Stimulated activated CD8-positive, alpha-beta memory T cell treated with anti-CD3 and anti-CD28 coated beads, Interleukin-12 subunit alpha, Interleukin-12 subunit beta, amount 100 ng/mL, for 24 hours (primary cell): Measurements from ENCODE around the gene RPL28.

Source experiments
- DNase-seq: peaks from one replicate; pipeline ENCODE4 v3.0.0-alpha.2; 2020; ENCODE audit errors: extremely low read depth

The RPL28 gene

GRCh38 chr19:55353356-55353802 lies 32.4 kb upstream of the RPL28 start:
- no peak for DNase-seq

DNA sequence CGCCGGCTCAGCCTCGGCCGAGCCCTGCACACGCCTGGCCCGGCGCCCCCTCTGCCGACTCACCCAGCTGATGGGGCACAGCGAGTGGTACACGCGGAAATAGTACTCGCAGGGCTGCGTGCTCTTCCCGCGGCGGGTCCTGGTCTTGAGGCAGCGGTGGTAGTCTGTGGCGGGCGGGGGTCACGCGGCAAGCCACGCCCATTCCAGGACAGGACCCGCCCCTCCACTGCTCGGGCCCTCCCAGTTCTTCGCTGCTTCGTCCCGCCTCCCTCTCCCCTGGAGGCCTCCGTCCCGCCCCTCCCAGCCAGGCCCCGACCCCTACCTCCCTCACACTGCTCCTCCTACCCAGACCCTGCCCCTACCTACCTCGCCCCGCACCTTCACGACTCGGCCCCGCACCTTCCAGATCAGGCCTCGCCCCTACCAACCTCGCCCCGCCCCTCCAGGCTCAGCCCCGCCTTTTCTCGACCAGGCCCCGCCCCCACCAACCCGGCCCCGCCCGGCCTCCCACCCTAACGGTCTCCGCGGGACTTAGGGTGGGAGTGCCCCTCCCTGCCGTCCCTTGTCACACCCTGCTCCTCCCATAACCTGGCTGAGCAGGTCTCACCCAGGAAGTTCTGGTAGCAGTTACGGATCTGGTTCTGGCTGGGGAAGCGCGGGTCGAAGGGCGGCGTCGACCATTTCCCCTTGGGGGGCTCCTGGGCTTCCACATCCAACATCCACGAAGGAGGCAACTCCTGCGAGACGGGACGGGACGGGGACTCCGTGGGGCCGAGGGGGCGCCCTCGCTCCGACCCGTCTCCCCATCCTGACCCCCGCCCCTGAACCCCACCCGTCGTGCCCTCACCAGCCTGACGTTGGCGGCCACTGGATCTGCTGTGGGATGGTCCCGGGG lies 31.7 kb upstream of the RPL28 start:
- no peak for DNase-seq

DNA sequence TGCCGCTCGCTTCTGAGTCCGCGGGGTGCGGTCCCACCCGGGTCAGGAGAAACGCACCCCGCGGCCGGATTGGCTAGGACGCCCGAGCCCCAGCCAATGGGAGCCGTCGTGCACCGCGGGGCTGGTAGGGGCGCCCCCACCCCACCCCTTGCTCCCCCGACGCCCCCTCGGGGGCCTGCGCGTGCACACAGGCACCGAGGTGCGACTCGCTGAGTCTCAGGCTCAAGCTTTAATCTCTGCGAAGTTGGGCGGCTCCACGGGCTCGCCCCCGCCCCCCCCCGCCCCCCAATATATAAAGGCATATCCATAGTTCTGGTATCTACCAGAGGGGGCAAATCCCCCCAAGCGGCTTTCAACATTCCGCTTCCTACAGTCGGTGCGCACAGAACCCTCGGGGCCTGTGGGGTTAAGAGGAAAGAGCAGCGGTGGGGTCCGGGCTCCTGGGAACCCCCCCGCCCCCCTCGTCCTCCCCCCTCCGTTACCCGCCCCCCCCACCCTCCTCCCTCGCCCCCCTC lies 31.0 kb upstream of the RPL28 start, which contains the start of gene COX6B2:
TSS of gene COX6B2 (minus strand) at position 22 of the 515 bp plus-strand sequence. CDS start 198 bp downstream, outside the sequence.
- no peak for DNase-seq

DNA sequence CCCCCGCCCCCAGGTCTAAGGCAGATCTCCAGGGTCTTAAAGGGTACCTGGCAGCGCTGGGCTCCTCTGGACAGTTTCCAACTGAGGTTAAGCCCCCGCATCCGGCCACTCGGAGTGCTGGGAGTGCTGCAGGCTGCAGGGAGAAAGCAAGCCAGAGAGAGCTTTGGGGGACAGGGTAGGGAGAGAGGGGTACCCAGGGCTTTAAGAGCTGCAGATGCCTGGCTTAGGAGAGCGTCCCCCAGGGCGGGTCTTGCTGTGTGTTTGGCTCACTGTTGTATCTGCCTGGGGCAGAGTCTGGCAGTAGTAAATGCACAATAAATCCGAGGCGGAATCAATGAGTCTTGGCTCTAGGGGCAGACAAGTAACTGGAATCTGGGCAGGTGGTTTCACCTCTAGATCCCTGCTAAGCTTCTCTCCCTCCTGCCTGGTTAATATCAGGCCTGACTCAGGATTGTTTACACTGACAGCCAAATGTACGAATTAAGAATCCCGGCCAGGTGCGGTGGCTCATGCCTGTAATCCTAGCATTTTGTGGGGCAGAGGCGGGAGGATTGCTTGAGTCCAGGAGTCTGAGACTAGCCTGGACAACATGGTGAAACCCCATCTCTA lies 30.4 kb upstream of the RPL28 start:
- no peak for DNase-seq

DNA sequence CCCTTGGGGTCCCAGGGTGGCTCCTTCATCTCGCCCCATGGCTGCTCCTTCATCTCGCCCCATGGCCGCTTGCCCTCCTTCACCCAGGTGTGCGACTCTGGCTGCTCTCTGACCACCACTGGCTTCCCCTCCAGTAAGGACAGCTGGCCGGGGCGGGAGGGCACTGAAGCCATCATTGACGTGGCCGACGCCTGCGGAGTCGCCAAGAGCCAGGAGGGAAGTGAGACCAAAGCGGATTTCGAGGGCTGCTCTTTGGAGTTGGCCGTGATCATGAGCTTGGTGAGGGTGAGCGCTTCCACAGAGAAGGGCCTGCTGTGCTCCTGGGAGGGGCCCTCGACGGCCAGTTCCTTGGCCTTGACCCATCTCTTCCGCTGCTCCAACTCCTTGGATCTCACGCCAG lies 27.2 kb upstream of the RPL28 start:
- DNase-seq = no peak

DNA sequence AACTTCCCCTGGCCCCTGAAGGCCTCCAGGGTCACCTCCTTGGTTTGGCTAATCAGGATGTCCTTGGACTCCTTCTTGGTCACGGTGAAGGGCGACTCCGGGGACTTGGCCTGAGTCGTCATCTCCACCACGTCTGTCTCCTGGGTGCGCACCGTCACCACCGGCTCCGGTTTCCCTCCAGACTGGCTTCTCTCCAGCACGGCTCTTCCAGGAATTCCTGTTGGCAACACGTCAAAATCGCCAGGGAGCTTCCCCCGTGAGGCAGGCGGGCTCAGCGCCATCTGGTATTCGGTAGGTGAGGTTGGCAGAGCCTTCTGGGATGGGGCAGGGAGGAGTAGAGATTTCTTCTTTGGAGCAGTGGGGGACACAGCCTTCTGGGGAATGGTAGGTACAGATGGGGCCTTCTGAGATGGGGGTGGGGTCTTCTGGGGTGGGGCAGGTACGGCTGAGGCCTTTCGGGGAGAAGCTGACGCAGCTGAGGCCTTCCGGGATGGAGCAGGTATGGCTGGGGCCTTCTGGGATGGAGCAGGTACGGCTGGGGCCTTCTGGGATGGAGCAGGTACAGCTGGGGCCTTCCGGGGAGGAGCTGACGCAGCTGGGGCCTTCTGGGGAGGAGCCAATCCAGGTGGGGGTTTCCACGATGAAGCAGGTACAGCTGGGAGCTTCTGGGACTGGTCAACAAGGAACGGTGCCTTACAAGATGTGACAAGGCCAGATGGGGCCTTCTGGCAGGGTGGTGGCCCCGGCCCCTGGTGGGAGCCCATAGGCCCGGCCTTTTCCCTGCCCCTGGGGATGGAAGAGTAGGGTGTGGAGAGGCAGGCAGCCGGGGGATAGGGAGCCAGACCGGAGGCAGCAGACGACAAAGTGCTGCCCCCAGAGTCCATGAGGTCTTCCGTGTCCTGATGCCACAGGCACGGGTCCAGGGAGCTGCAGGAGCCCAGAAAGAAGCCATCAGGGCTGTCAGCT lies 26.5 kb upstream of the RPL28 start:
- no peak for DNase-seq

- no peak for DNase-seq
Observed at GRCh38 chr19:55360902-55361301, 24.8 kb upstream of the RPL28 start.

DNA sequence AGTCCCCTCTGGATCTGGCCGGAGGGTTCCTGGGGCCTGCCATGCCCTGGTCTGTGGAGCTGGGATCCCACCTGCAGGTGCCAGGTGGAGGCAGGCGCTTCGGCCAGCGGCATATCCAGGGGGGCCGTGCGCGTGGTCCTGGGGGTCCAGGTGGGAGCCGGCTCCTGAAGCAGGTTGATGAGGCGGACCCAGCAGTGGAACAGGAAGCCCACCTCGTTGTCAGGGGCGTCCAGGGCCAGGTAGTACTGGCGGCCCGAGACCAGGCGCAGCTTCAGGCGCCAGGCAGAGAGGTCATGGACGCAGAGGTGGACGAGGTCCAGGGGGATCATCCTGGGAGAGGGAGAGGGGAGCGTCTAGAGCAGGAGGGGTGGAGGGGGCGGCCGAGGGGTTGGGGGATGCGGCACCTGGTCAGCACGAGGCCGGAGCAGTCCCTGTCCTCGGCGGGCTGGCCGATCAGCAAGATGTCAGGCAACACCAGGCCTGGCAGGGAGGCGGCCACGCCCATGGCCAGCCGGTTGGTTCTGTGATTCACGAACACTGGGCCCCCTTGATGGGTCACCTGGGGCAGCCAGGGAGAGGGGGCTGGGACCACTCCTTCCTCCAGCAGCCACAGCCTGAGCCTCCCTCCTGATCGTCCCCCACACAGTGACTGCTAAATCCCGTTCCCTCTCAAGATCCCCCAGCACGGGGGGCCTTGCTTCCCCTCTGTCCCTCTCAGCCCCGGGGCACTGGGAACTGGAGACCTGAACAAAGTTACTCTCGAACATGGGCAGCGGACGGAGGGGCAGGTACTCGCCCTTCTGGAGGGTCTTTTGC lies 23.4 kb upstream of the RPL28 start:
- DNase-seq = no peak

- DNase-seq = no peak
Observed at GRCh38 chr19:55362990-55363716, 22.6 kb upstream of the RPL28 start, which contains the start of gene GARIN5B. Gene GARIN5B, minus strand, starts transcription at chr19:55363260. Its CDS starts 194 bp downstream, at chr19:55363066.

DNA sequence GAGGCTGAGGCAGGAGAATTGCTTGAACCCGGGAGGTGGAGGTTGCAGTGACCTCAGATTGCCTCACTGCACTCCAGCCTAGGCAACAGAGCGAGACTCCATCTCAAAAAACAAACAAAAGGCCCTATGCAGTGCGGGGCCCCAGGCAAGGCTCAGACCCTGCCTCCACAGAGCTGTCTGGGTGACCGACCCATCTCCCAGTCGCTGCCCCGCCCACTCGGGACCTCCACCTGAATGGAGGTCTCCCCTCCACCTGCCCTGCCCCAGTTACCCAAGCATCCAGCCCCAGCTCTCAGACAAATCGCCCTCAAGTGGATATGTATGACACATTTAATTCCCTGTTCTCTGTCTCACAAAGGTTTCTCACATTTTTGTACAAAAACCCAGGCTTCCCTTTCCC lies 20.5 kb upstream of the RPL28 start:
- DNase-seq = no peak

GRCh38 chr19:55365964-55366363 lies 19.8 kb upstream of the RPL28 start:
- DNase-seq = no peak

DNA sequence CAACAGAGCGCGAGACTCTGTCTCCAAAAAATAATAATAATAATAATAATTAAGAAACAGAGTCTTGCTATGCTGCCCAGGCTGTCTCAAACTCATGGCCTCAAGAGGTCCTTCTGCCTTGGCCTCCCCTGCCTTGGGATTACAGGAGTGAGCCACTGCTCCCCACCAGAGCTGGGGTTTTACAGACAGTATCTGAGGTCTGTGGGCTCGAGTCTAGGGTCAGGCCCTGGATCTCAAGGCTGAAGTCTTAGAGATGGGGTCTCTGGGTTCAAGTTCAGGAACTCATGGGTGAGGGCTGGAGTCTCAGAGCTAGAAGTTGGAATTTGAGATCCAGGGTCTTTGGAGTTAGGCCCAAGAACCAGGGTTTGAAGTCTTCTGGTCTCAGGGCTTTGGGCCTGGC lies 18.9 kb upstream of the RPL28 start:
- no peak for DNase-seq

DNA sequence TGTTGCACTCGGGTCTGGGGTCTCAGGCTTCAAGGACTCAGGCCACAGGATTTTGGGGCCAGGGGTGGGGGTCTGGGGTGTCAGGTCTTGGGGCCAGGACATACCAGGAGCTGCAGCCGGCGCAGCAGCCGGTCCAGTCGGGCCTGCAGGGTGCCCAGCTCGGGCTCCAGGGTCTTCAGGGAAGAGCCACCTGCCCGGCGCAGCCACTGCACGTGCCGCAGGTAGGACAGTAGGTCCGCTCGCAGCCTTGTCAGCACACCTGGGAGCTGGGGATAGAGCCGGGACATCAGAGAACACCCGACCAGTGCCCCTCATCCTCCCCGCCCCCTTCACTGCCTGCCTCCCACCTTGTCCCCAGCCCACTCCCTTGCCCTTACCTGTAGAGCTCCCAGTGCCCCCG lies 17.6 kb upstream of the RPL28 start:
- DNase-seq = no peak

DNA sequence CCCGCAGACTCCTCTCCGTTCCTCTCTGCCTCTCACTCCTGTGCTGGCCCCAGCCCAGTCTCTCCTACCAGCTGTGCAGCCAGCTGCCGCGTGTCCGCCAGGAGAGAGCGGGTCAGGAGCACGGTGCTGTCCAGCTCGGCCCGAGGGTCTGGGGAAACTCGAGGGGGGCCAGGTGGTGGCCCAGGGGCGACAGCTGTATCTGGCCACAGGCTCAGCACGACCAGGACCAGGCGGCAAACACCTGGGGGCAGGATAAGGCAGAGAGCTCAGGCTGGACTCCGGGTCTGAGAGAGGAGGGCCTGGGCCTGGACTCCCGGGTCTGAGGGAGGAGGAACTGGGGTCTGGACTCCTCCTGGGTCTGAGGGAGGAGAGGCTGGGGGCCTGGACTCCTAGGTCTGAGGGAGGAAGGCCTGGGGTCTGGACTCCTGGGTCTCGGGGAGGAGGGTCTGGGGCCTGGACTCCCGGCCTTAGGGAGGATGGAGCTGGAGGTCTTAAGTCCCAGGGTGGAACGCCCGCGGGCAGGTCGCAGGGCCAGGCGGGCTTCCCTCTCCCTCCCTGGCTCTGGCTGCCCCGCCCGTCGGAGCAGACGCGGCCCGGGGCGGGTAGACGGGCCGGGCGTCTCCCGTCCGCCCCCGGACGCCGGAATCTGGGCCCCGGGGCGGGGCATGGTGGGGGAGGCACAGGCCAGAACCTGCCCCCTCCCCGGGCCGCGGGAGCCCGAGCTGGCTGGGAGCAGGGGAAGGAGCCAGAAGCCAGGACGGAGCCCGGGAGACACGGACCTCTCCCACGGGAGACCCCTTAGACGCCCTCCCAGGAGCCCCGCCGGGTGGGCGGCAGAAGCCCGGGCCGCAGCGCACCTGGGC lies 16.8 kb upstream of the RPL28 start:
- no peak for DNase-seq

DNA sequence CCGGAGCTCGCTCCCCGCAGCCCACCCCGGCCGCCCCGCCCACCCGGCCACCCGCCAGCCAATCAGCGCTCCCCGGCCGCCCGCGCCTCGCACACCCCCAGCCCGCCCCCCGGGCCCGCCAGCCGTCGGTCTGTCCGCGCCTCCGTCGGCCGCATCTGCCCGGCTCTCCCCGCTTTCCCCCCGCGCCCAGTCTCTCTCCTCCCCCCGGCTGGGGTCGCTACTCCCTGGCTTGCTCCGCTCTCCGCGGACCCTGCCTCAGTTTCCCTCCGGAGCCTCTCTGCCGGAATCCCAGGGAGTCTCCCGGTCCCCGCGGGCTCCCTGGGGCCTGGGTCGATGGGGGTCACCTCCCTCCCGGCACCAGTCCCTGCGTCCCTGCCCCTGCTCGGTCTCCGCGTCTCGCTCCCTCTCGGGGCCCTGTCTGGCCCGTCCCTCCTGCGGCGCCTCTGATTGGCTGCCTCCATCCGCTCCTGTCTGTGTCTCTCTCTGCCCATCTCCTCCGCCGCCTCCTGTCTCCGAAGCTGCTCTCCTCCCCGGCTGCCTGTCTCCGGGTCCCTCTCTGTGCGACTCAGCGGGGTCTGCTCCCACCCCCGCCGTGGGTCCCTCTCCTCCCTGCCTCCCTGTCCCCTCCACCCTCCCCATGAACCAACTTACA lies 16.0 kb upstream of the RPL28 start:
- no peak for DNase-seq

DNA sequence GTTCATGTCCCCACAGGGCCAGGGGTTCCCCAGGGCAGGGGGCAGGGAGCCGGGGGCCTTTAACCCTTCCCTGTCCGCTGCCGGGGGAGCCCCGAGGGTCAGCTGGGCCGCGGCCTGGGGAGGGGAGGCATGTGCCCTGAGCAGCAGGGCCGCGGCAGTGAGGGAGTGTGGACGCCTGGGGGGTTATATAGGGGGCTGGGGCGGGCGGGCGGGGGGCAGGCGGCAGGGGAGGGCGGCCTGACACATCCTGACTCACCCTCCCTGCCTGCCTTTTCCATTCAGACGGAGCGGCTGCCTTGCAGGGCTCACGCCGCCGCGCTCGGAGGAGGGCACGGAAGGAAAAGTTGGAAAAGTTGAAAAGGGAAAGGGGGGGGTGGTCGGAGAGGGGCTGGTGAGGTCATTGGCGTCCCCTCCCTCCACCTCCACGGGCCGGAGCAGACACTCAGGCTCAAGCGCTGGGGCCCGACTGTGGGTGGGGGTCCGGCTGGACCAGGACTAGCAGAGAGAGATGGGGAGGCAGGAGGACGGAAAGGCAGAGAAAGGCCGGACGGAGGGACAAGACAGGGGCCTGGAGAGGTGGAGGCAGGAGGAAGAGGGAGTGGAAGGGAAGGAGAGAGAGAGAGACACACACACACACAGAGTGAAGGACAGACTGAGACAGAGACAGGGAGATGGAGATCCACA lies 15.3 kb upstream of the RPL28 start, which contains the start of gene IL11:
TSS of gene IL11 (minus strand) at position 159 of the 684 bp plus-strand sequence. CDS start at position 6, 153 bp downstream.
- no peak for DNase-seq

GRCh38 chr19:55372316-55373081 lies 13.2 kb upstream of the RPL28 start:
- no peak for DNase-seq
